GM13977 (cell line): ENCODE results near the gene NRP1.
"Not testable (repeated sequence)": the region's sequence is repeated elsewhere in the genome, so short reads cannot be mapped to it uniquely, and the experiment has no call there.

ENCODE experiments used
- DNase-seq: peaks from one replicate; pipeline ENCODE4 v3.0.0; 2012; ENCODE audit warnings: low spot score
- CTCF ChIP-seq: IDR thresholded peaks from 2 replicates; pipeline ENCODE4 v1.5.1; 2012; ENCODE audit warnings: mild to moderate bottlenecking, control low read depth; ENCODE audit not compliant: insufficient read depth; ENCODE audit errors: extremely low read depth, missing control alignments
- in situ Hi-C: fragments of 300-500 bp; cut with MboI; formaldehyde crosslinking; loops from one replicate; pipeline ENCODE4 v1.12.0; 2022; ENCODE audit warnings: low sequenced_read_pairs, low pct_unique_long_range_greater_than_20kb, mixed read lengths, inconsistent platforms; ENCODE audit not compliant: unreplicated experiment

Gene NRP1

GRCh38 chr10:33143160-33143728, 191.2 kb downstream of the NRP1 start:
- DNase-seq: no peak
- in situ Hi-C loops: no loop called here
- TF ChIP-seq CTCF: no peak

GRCh38 chr10:33142295-33142694, 192.2 kb downstream of the NRP1 start:
- DNase-seq: no peak
- TF ChIP-seq CTCF: no peak
- in situ Hi-C loops: no loop called here

GRCh38 chr10:33141251-33141650, 193.2 kb downstream of the NRP1 start:
- in situ Hi-C loops: no loop called here
- TF ChIP-seq CTCF: no peak
- DNase-seq: no peak

GRCh38 chr10:33139181-33139646, 195.3 kb downstream of the NRP1 start:
- DNase-seq: no peak
- in situ Hi-C loops: no loop called here
- TF ChIP-seq CTCF: no peak

GRCh38 chr10:33138686-33139085, 195.8 kb downstream of the NRP1 start:
- in situ Hi-C loops, DNase-seq: not testable (repeated sequence)

GRCh38 chr10:33137356-33138005, 197.0 kb downstream of the NRP1 start:
- DNase-seq: no peak
- in situ Hi-C loops: no loop called here
- TF ChIP-seq CTCF: no peak

GRCh38 chr10:33136781-33137180, 197.7 kb downstream of the NRP1 start:
- DNase-seq: no peak
- in situ Hi-C loops: no loop called here
- no peak for TF ChIP-seq CTCF
